Stimulated activated CD4-positive, alpha-beta T cell treated with anti-CD3 and anti-CD28 coated beads, Interleukin-12 subunit alpha, Interleukin-12 subunit beta, amount 100 ng/mL, for 48 hours (primary cell): ENCODE results near the gene LRRC14B.
A peak's percentile ranks its signal among the peaks of the same experiment; 100 is the strongest.
"Not testable (repeated sequence)": the region's sequence is repeated elsewhere in the genome, so short reads cannot be mapped to it uniquely, and the experiment has no call there.

Experiments used
- DNase-seq, 3 donors: peaks; one replicate each; pipeline ENCODE4 v3.0.0-alpha.2; 2020; ENCODE audit warnings: low read depth in 2 of 3, low spot score in 1 of 3

LRRC14B gene

GRCh38 chr5:206406-206805 lies 15.1 kb downstream of the LRRC14B start:
- DNase-seq = no peak

DNA sequence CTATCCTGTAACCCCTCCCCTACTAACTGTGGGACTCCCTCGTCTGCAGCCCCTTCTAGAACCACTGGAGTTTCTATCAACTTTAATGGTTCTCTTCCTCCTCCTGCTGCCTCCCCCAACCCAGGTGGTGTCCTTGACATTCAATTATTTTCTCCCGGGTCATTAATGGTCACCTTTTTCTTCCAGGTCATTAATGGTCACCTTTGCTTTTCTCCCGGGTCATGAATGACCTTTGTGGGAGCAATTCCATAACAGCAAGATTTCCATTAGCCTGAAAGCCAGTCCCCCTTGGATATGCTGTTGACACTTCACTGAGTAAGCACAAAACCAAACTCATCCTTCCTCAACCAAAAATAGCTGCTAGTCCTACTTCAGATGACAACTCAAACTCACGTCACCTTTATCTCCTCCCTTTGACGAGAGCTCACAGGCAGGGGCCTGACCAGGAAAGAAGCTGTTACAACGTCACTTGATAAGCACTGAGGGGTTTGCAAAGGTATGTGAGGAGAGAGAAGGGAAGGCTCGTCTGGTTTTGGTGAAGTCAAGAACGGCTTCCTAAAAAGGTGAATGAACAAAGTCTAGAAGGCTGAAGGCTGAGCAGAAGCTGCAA lies 15.7 kb downstream of the LRRC14B start:
- no peak for DNase-seq

DNA sequence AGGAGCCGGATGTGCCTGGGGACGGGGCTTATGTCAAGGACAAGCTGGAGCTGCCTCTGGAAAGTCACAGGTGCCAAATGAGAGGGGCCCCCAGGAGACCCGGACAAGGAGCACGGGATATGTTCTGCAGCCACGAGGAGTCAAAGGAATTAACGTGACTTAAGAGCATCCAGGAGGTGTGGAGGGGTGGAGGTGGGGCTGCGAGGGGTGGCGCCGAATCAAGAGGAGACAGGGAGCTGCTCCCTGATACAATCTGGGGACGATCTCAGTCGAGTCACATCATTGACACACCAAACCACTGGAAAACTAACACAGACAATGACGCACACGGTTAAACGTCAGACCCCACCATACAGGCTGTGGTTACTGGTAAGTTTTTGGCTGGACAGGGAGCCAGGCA lies 16.3 kb downstream of the LRRC14B start:
- DNase-seq = no peak

GRCh38 chr5:208449-209114 lies 17.3 kb downstream of the LRRC14B start:
- DNase-seq = no peak

DNA sequence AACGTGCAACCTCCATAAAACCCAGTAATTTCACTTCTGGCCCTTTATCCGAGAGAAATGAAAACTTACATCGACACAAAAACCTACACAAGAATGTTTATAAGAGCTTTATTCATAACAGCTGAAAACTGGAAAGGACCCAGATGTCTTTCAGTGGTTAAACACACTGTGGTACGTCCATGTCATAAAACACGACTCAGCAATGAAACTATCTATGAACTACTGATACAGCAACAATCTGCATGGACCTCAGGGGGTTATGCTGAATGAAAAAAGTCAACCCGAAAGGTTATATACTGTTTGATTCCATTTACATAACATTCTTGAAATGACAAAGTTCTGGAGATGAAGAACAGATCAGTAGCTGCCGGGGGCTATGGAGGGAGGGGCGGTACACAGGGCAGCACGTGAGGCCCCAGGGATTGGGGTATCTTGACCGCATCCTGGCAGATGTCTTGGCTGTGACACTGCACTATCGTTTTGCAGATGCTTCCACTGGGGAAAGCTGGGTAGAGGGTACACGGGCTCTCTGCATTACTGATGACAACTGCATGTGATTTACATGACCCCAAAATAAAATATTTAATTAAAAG lies 22.6 kb downstream of the LRRC14B start:
- DNase-seq = no peak

DNA sequence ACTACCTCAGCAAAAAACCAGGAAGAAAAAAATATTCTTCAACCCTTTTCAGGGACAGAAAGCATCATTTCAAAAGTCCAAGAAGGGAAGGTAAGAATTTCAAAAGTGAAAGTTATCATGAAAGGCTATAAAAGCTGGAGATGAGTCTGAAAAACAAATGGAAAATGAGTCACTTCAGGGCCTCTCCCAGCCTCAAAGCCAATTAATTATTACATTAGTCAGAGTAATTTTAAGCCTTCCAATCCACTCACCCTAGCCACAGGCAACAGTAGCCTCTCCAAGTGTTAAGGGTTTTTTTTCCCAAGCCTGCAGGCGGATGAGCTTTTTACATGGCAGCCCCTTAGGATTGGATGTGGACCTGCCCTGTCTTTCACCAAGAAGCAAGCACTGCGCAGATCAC lies 24.0 kb downstream of the LRRC14B start:
- not testable (repeated sequence) for DNase-seq

GRCh38 chr5:216076-216475 lies 24.8 kb downstream of the LRRC14B start:
- DNase-seq = not testable (repeated sequence)

DNA sequence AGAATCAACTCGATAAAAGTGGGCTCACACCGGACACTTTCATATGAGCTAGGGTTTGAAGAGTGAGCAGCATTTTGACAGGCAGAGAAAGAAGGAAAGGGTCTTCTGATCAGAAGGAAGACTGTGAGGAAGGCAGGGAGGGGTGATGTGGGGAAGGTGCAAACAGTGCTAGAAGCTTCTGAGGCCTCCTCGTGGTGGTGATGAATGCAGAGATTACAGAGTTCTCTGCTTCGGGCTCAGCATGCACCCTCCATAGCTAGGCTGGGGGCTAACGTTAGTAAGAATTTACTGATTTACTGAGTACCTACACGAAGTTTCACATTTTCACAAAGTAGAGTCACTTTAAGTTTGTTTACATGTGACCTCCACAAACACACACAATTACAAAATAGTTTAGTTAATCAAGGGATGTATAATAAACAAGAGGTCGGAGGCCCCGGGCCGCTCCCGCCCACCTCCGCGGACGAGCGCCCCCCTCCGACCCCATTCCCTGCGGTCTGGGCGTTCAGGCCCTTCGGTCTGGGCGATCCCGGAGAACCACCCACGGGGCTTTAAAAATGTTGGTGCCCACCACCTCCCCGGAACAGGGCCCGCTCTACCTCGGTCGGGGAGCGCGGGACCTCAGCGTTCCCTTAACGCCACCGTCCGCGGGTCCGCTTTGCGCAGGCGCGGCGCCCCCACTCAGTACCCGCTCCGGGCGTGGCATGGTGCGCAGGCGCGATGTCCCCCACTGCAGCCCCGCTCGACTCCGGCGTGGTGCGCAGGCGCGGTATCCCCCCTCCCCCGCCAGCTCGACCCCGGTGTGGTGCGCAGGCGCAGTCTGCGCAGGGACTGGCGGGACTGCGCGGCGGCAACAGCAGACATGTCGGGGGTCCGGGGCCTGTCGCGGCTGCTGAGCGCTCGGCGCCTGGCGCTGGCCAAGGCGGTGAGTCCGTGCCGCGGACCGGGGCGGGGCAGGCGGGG lies 26.5 kb downstream of the LRRC14B start, which contains the start of the genes CCDC127 and SDHA:
CCDC127 (minus strand) TSS at position 660 of the 963 bp plus-strand sequence. CDS start 1,304 bp downstream, outside the sequence.
SDHA (plus strand) TSS at position 827 of the 963 bp plus-strand sequence; CDS start at position 863, 36 bp downstream.
- DNase-seq = peak; percentile 92 to 96 (median 95)

GRCh38 chr5:218457-219291 lies 27.4 kb downstream of the LRRC14B start:
- DNase-seq = no peak

- no peak for DNase-seq
Measured at GRCh38 chr5:219460-219863, 28.2 kb downstream of the LRRC14B start.

GRCh38 chr5:219991-220390 lies 28.7 kb downstream of the LRRC14B start:
- DNase-seq = no peak

GRCh38 chr5:222951-223715 lies 31.8 kb downstream of the LRRC14B start:
- DNase-seq = not testable (repeated sequence)

- no peak for DNase-seq
Measured at GRCh38 chr5:223791-224190, 32.5 kb downstream of the LRRC14B start.

- no peak for DNase-seq
Measured at GRCh38 chr5:225334-225733, 34.0 kb downstream of the LRRC14B start.

DNA sequence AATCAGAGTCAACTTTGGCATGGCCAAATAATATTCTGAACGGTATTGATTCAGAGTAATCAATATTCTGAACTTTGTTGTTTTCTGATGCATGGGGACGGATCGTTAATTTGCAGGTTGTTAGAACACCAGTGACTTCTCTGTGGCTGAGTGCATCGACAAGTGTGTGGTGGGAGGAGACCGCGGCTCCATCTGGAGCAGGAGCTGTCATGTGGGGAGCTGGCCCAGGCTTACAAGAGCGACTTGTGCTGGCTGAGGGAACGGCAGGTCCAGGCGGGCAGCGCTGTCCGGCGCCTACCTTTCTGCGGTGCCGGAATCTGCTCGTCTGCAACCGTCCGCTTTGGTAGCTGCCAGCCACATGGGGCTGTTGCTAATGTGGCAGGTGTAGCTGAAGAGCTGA lies 36.1 kb downstream of the LRRC14B start:
- not testable (repeated sequence) for DNase-seq

GRCh38 chr5:228886-229285 lies 37.6 kb downstream of the LRRC14B start:
- DNase-seq = no peak

GRCh38 chr5:230711-231110 lies 39.4 kb downstream of the LRRC14B start:
- DNase-seq = no peak

DNA sequence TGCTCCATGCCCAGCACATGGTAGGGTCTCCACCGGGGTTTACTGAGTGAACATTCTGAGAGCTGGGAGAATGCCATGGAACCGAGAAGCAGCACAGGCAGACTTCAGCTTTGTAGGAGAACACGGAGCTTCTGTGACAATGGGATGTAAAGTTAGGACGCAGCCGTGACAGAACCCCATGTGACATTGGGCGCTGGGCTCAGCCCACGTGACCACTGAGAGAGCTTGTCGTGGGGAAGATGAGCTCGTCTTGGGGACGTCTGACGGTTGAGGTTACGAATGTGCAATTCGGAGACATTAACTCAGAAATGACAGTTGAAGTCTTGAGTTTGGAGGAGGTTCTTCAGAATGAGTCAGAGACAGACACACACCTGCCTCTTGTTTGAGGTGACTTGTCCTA lies 40.4 kb downstream of the LRRC14B start:
- DNase-seq = no peak

- not testable (repeated sequence) for DNase-seq
Measured at GRCh38 chr5:233426-233825, 42.1 kb downstream of the LRRC14B start.

DNA sequence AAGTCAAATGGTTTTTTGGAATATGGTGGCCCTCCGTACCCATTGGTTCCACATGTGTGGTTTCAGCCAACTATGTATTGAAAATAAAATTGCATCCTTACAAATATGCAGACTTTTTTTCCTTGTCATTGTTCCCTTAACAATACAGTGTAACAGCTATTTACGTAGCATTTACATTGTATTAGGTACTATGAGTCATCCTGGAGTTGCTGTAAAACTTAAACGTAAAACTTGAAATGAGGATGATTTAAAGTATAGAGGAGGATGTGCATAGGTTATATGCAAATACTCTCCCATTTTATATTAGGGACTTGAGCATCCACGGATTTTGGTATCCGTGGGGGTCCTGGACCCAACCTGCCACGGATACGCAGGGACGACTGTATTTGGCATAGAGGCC lies 43.2 kb downstream of the LRRC14B start:
- DNase-seq = no peak
